ENCODE results near the gene ISCU. TPM values are rescaled to one million over a fixed set of nuclear protein-coding genes. Genes with fewer than 3 reads are reported as not detected.

The ISCU gene
- total and polyA plus RNA-seq, 9 of the 15 experiments (the other 6 are each of a cell fraction or from before 2014, with no cell fraction given) = 15.9 to 92.5 (median 77.3) TPM

DNA sequence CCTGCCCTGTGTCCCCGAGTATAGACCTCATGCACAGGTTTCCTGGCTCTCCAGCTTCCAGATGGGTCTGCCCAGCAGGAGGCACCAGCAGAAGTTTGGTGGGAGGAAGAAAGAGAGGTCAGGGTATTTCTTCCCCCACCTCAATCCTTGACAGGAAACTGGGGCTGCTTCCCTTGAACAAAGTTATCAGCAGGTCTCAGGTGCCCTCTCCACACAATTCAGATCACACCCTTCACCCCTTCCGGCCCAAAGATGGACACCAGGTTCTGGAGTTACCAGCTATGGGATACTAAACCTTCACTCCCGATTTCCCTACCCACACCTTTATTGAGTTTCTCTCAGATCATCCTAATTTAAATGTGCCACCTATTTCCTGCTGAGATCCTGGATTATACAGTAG is 2.6 kb upstream of the ISCU start (continued):
- TF ChIP-seq RBM25 (IDR thresholded peaks at IDR 0.05; ENCODE audit: low read depth, low read length, severe bottlenecking) = no peak
- TF ChIP-seq DIDO1 (tag; IDR thresholded peaks at IDR 0.05; ENCODE audit: low read depth) = no peak
- TF ChIP-seq CBFA2T3 (IDR thresholded peaks at IDR 0.05) = 0 out of 2 replicates have a peak, but pooled peaks have one; percentile 12
- no peak for TF ChIP-seq BRF1 (IDR thresholded peaks at IDR 0.05; ENCODE audit: borderline replicate concordance, extremely low read depth, insufficient read length)
- no peak for TF ChIP-seq SUPT5H (IDR thresholded peaks at IDR 0.05)
- TF ChIP-seq CHD4 (IDR thresholded peaks at IDR 0.05; ENCODE audit: insufficient read depth, insufficient replicate concordance, low read depth, low read length, poor library complexity, severe bottlenecking) = no peak
- TF ChIP-seq, protein P1, sequence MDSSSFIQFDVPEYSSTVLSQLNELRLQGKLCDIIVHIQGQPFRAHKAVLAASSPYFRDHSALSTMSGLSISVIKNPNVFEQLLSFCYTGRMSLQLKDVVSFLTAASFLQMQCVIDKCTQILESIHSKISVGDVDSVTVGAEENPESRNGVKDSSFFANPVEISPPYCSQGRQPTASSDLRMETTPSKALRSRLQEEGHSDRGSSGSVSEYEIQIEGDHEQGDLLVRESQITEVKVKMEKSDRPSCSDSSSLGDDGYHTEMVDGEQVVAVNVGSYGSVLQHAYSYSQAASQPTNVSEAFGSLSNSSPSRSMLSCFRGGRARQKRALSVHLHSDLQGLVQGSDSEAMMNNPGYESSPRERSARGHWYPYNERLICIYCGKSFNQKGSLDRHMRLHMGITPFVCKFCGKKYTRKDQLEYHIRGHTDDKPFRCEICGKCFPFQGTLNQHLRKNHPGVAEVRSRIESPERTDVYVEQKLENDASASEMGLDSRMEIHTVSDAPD (CRISPR knock-in tag; IDR thresholded peaks at IDR 0.05) = no peak
- TF ChIP-seq BRD9 (IDR thresholded peaks at IDR 0.05; ENCODE audit: low read depth, partially characterized antibody) = no peak
- TF ChIP-seq POLR2AphosphoS5 (IDR thresholded peaks at IDR 0.05; ENCODE audit: control insufficient read depth, insufficient read depth, low read depth, low read length) = peak; percentile 19; the same call in 1 of the 2 replicates
- no peak for TF ChIP-seq BRD4 (IDR thresholded peaks at IDR 0.05)

DNA sequence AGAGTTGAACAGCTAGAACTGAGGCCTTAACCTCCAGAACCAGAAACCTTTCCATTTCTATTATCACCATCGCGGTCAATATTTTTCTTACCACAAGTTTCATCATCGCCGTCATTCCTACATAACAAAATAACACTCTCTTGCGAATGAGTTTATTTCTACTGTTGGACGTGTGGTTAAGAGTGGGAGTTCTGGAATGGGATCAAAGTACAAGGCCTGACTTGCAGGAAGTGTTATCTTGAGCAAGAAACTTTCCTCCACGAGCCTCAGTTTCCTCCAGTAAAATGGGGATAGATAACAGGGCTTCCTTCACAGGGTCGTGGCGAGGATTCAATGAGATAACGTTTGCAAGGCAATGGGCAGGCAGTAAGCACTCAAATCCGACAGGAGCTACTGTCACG is 2.1 kb upstream of the ISCU start:
- Histone ChIP-seq H3K4me3 (peak overlapping the region; percentile 93), H3K9ac (ENCODE audit: insufficient read depth in 1 of 2, low read depth in 2 of 2, low read length in 2 of 2) (peak overlapping the region; percentile 90 to 96), H3K4me1 (replicated peaks in 1 of 2; ENCODE audit: control insufficient read depth in 2 of 2, insufficient read depth in 2 of 2, low read length in 2 of 2) (peaks cover 11 to 26% of the 10 kb centered on the region in 2 experiments), H3K4me2 (ENCODE audit: insufficient read depth, low read length) (peak overlapping the region; percentile 99), H3K27me3 (ENCODE audit: control insufficient read depth in 2 of 2, insufficient read depth in 2 of 2, low read length in 2 of 2) (no peaks in the 10 kb centered on the region), H3K9me3 (replicated peaks; ENCODE audit: control insufficient read depth, insufficient read depth, low read depth, low read length) (no peaks in the 10 kb centered on the region), H2AFZ (ENCODE audit: low read depth, low read length) (peak overlapping the region; percentile 89), H3K79me2 (ENCODE audit: control insufficient read depth, insufficient read depth, low read length) (peaks cover 86% of the 10 kb centered on the region), H3K36me3 (ENCODE audit: control insufficient read depth, insufficient read depth, low read length) (peaks cover 50% of the 10 kb centered on the region), H3K27ac (ENCODE audit: extremely low read depth, low read depth, low read length) (peak overlapping the region; percentile 97), H4K20me1 (replicated peaks; ENCODE audit: control insufficient read depth, insufficient read depth, low read length) (peaks cover 16% of the 10 kb centered on the region; the same call in 1 of the 2 replicates), H3K9me1 (ENCODE audit: control insufficient read depth, insufficient read depth, low read length) (no peaks in the 10 kb centered on the region)
- ATAC-seq (no peak), DNase-seq (ENCODE audit: extremely low read depth in 1 of 4, low spot score in 3 of 4) (peak in 1 of 4 experiments; percentile 42), FAIRE-seq (peak; percentile 56)
- ChIA-PET CTCF (ENCODE audit: low intra/inter-chr PET ratio) (no interaction called here), POLR2A (interaction anchor here (0.5 to 2.4 kb wide), 16 partner anchors 10 to 487 kb away, joined by 3 to 18 read pairs (median 3); partner anchors contain the start of gene FICD)
- intact Hi-C loops (cut with micrococcal nuclease) (loop anchor here (5.0 kb wide), 3 partner anchors 172 to 392 kb away; partner anchors contain the start of genes CORO1C and SSH1), in situ Hi-C loops (cut with MboI) (loop anchor here (5.0 kb wide), 2 partner anchors 242 to 532 kb away; partner anchors contain the start of gene ALKBH2)
- no TSS peak for BruUV-seq (replicated peaks)
- under 1% methylated on average over 12 of the region's 12 CpGs for WGBS (ENCODE audit: insufficient coverage, low coverage, missing lambda C conversion rate)
- no peak for TF ChIP-seq ZNF165 (CRISPR knock-in tag; IDR thresholded peaks at IDR 0.05; ENCODE audit: borderline replicate concordance)
- peak; percentile 67 for TF ChIP-seq CEBPB (tag; IDR thresholded peaks at IDR 0.05)
- TF ChIP-seq, protein P2, sequence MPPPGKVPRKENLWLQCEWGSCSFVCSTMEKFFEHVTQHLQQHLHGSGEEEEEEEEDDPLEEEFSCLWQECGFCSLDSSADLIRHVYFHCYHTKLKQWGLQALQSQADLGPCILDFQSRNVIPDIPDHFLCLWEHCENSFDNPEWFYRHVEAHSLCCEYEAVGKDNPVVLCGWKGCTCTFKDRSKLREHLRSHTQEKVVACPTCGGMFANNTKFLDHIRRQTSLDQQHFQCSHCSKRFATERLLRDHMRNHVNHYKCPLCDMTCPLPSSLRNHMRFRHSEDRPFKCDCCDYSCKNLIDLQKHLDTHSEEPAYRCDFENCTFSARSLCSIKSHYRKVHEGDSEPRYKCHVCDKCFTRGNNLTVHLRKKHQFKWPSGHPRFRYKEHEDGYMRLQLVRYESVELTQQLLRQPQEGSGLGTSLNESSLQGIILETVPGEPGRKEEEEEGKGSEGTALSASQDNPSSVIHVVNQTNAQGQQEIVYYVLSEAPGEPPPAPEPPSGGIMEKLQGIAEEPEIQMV (tag; conservative IDR thresholded peaks at IDR 0.05; ENCODE audit: low read depth) = no peak
- no peak for TF ChIP-seq SOX6 (IDR thresholded peaks at IDR 0.05)
- TF ChIP-seq MEIS2 (IDR thresholded peaks at IDR 0.05; ENCODE audit: partially characterized antibody) = no peak
- no peak for TF ChIP-seq ELF2 (CRISPR knock-in tag; IDR thresholded peaks at IDR 0.05)
- no peak for TF ChIP-seq ZNF830 (CRISPR knock-in tag; IDR thresholded peaks at IDR 0.05)
- no peak for TF ChIP-seq ZNF589 (CRISPR knock-in tag; IDR thresholded peaks at IDR 0.05; ENCODE audit: low read depth)
- no peak for TF ChIP-seq HMGN3 (IDR thresholded peaks at IDR 0.05; ENCODE audit: borderline replicate concordance, extremely low read depth, insufficient read length, low read depth, low read length)
